Spinal cord (tissue), 10 donors: Measurements from ENCODE around the gene TP53BP2. TPM values are rescaled to one million over a fixed set of nuclear protein-coding genes. Genes with fewer than 3 reads are reported as not detected.

ENCODE experiments used
- DNase-seq, 6 donors: peaks; one replicate each; pipeline versions ENCODE4 v3.0.0 to v3.0.0-alpha.2; 2013 to 2015; ENCODE audit warnings: low spot score in 6 of 6, low read depth in 4 of 6
- H3K27ac ChIP-seq: one replicate; pipeline ENCODE4 v1.5.1; 2013; ENCODE audit warnings: low read depth, low read length, control low read depth
- H3K27me3 ChIP-seq: one replicate; pipeline ENCODE4 v1.6.1; 2013; ENCODE audit warnings: low read length; ENCODE audit not compliant: control insufficient read depth, insufficient read depth
- H3K36me3 ChIP-seq: one replicate; pipeline ENCODE4 v1.6.1; 2013; ENCODE audit warnings: low read length; ENCODE audit not compliant: control insufficient read depth, insufficient read depth
- H3K4me1 ChIP-seq: one replicate; pipeline ENCODE4 v1.6.1; 2013; ENCODE audit warnings: low read length; ENCODE audit not compliant: control insufficient read depth, insufficient read depth
- H3K4me3 ChIP-seq: one replicate; pipeline ENCODE4 v1.5.1; 2013; ENCODE audit warnings: low read depth, low read length, control low read depth
- H3K9me3 ChIP-seq: one replicate; pipeline ENCODE4 v1.6.1; 2013; ENCODE audit warnings: low read length; ENCODE audit not compliant: control insufficient read depth, insufficient read depth
- WGBS: methylation state at CpG from one replicate; pipeline ENCODE4 v1.1.5; 2013; ENCODE audit warnings: missing lambda C conversion rate; ENCODE audit not compliant: insufficient coverage; 5-methylcytosine and 5-hydroxymethylcytosine counted together
- polyA plus RNA-seq, 2 donors: library from polyadenylated mRNA; unstranded; fragments of 120-200 nt; gene quantifications; one replicate each; pipeline ENCODE4 v1.2.1, GENCODE V29; 2013; ENCODE audit not compliant: insufficient read length in 2 of 2
- total RNA-seq, 2 donors: library from RNA; depleted of rRNA in 1 of 2; stranded (reverse); fragments of 120-200 nt in 1 of 2; fragments of >200 nt in 1 of 2; gene quantifications; one replicate each; pipeline versions ENCODE4 v1.2.3 to v1.2.4, GENCODE V29; 2013 to 2014
- donor health status: healthy.

TP53BP2 gene
- total and polyA plus RNA-seq, 4 donors, result 34.9 to 40.5 (median 38.2) TPM

DNA sequence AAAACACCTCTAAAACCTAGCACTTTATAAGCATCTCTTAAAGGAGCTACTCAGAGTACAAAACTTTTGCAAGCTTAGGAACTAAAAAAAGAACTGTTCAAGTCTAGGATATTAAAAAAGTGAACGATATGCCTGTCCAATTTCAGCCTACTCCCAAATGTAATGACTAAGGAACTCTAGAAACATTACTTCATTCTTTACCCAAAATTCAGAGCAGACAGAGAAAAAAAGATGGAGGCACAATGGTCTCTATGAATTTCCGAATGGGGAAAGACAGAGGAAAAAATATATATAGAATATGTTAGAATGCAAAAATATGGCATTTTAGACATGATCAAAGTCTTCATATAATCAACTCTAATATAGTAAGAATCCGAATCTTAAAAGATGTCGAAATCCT is 61.2 kb downstream of the TP53BP2 start:
- no peak for DNase-seq
- peaks cover 16% of the 10 kb centered on the region for H3K36me3 ChIP-seq
- no peaks in the 10 kb centered on the region for H3K9me3 ChIP-seq
- H3K27me3 ChIP-seq, result no peaks in the 10 kb centered on the region
- no peak overlapping the region for H3K4me3 ChIP-seq
- no CpG with 5 or more reads among the region's 4 CpGs for WGBS
- H3K4me1 ChIP-seq, result no peaks in the 10 kb centered on the region
- no peak overlapping the region for H3K27ac ChIP-seq

DNA sequence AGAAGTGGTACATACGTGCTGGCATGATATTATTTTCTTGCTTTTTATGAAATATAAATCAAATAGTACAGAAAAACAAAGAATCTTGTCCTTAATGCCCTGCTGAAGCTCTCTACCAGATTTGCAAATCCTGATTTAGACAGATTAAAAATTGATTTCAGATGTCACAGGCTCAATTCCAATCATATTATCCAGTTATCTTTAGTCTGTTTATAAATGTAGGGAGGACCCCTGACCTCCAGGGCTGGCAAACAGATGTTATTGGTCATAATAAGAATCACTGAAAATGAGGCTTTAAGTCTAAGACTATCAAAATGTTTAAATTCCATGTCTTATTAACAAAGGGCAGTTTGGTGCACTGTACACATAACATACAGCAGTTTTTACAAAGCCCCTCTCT is 62.1 kb downstream of the TP53BP2 start:
- H3K4me1 ChIP-seq, result no peaks in the 10 kb centered on the region
- no peak for DNase-seq
- WGBS, result no CpG with 5 or more reads among the region's 1 CpG
- H3K27ac ChIP-seq, result no peak overlapping the region
- no peak overlapping the region for H3K4me3 ChIP-seq
- H3K27me3 ChIP-seq, result no peaks in the 10 kb centered on the region
- peaks cover 22% of the 10 kb centered on the region for H3K36me3 ChIP-seq
- H3K9me3 ChIP-seq, result no peaks in the 10 kb centered on the region

DNA sequence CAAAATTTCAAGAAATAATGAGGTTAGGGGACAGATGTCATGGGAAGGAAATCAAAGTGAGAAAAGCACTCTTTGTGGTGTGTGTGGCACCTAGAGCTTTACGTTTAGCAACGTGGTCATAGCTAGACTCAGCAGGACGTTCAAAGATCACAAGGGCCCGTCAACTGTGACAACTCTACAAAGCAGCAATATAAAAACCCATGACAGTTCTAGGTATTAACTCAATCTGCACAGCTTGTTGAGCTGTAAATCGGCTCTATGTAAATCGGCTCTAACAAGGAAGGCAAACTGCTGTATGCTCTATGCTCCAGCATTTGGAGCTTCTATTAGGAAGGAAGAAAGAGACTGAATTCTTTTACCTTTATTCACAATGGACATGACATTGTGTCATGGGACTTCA is 64.8 kb downstream of the TP53BP2 start:
- Histone ChIP-seq H3K27ac (no peak overlapping the region), H3K4me3 (no peak overlapping the region), H3K36me3 (peaks cover 36% of the 10 kb centered on the region), H3K27me3 (no peaks in the 10 kb centered on the region), H3K4me1 (no peaks in the 10 kb centered on the region), H3K9me3 (no peaks in the 10 kb centered on the region)
- WGBS, result no CpG with 5 or more reads among the region's 6 CpGs
- peak in 1 of 6 donors; percentile 43 for DNase-seq

DNA sequence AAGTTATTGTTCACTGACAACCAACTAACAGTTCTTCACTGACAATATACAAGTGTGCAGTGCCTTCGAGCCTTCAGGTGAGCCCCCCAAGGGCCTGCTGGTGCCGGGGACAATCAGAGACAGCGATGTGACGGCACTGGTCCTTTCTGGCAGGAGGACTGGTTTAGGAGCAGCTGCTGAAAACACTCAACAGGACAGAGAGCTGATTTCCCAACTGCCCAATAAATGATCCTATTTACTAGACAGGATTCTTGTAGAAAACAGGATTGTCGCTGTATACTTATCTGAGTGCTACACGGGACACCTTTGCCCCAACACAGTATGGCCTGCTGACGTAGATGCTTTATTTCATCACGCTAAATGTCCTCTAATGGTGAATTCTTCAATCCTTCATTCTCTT is 65.4 kb downstream of the TP53BP2 start:
- H3K4me1 ChIP-seq, result no peaks in the 10 kb centered on the region
- 88% methylated on average over 7 of the region's 8 CpGs for WGBS
- no peak overlapping the region for H3K27ac ChIP-seq
- H3K36me3 ChIP-seq, result peaks cover 33% of the 10 kb centered on the region
- no peaks in the 10 kb centered on the region for H3K27me3 ChIP-seq
- no peaks in the 10 kb centered on the region for H3K9me3 ChIP-seq
- no peak for DNase-seq
- no peak overlapping the region for H3K4me3 ChIP-seq

DNA sequence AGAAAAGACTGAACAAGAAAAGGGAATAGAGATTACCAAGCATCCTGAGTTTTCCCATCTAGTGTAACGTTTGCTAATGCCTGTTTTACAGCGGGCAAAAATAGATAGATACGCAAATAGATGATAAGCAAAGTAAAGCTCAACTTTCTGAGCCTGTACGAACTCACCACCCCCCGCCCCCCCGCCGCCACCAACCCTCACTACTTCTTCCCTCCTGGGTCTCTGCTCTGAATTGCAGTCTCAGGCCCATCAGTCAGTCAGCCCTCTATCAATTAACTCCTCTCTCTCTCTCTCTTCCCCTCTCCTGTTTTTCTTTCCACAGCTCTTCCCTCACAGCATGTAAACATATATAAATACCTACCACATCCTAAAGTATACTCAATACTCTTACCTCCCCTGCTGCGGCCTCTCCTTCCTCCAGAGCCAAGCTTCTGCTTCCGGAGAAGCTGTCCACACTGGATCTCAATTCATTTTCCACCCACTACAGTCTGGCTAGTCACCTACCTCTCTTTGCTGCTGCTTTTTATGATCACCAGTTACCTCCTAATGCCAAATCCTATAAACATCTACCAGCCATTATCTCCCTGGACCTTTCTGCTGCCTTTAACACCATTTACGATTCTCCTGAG is 68.8 kb downstream of the TP53BP2 start:
- DNase-seq, result no peak
- Histone ChIP-seq H3K27ac (no peak overlapping the region), H3K9me3 (no peaks in the 10 kb centered on the region), H3K4me3 (no peak overlapping the region), H3K4me1 (no peaks in the 10 kb centered on the region), H3K36me3 (peaks cover 39% of the 10 kb centered on the region), H3K27me3 (no peaks in the 10 kb centered on the region)
- WGBS, result 85% methylated on average over 10 of the region's 10 CpGs

DNA sequence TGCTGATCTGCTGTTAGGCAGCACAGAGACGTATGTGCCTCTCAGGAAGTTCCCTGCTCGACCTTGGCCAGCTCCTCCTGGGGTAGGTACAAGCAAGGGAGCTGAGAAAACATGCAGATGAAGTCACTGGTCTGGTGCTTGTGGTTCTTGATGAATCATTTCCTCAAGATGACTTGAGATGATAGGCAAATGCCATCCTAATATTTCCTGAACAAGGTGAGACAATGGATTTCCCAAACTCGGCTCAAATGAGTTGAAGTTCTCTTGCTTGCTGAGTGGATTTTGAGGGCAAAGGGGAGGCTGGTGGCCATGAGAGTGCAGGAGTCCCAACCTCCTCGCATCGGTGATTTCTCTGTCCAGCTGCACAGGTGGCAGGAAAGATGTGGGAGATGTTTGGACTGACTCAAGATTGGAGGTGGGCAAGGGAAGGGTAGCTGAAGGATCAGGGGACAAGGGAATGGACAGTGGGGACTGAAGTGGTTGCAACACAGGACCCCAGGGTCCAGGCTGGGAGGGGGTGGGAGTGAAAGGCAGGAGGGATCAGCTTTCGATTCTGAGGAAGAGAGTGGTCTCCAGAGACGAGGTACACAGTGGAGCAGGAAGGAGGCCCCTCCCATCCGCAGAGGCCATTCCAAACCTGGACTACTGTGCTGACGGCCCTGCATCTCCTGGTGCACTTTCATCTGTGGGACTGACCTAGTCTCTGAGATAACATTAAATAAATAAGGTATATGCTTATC is 69.5 kb downstream of the TP53BP2 start:
- Histone ChIP-seq H3K27ac (no peak overlapping the region), H3K4me1 (no peaks in the 10 kb centered on the region), H3K27me3 (no peaks in the 10 kb centered on the region), H3K36me3 (peaks cover 39% of the 10 kb centered on the region), H3K4me3 (no peak overlapping the region), H3K9me3 (no peaks in the 10 kb centered on the region)
- 78% methylated on average over 7 of the region's 9 CpGs for WGBS
- no peak for DNase-seq

DNA sequence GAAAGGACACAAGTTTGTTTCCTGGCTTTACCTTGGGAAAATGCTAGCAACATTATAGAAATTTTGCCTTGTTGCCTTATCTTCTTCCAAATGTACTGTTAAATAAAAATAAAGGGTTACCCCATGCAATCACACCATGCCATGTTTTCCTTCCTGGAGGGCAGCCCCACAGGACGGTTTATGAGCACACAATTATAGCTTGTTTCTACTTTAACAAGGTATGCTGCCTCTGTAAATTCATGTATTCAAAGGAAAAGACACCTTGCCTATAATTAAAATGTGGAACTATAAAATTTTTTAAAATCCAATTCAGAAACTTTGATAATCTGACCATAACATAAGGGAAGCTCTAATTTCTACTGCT is 70.1 kb downstream of the TP53BP2 start:
- Histone ChIP-seq H3K4me1 (no peaks in the 10 kb centered on the region), H3K27ac (no peak overlapping the region), H3K4me3 (no peak overlapping the region), H3K27me3 (no peaks in the 10 kb centered on the region), H3K36me3 (peaks cover 44% of the 10 kb centered on the region), H3K9me3 (no peaks in the 10 kb centered on the region)
- WGBS, result no CpG with 5 or more reads among the region's 1 CpG
- DNase-seq, result no peak

DNA sequence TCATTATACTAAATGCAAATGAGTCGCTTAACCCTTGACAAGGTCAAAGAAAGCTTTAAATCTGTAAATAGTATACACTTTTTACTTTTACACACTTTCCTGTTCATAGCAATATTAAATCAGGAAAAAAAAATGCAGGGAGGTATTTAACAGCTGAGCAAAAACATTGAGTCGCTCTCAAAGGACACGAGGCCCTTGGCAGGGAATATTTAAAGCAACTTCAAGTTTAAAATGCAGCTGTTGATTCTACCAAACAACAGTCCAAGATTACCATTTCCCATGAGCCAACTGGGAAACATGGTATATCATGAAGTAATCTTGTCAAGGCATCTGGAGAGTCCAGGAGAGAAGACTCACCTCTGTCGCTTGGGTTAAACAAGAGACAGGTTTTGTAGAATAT is 70.7 kb downstream of the TP53BP2 start:
- WGBS, result no CpG with 5 or more reads among the region's 4 CpGs
- H3K36me3 ChIP-seq, result peaks cover 44% of the 10 kb centered on the region
- H3K27ac ChIP-seq, result no peak overlapping the region
- DNase-seq, result no peak
- no peaks in the 10 kb centered on the region for H3K4me1 ChIP-seq
- no peak overlapping the region for H3K4me3 ChIP-seq
- no peaks in the 10 kb centered on the region for H3K9me3 ChIP-seq
- H3K27me3 ChIP-seq, result no peaks in the 10 kb centered on the region

DNA sequence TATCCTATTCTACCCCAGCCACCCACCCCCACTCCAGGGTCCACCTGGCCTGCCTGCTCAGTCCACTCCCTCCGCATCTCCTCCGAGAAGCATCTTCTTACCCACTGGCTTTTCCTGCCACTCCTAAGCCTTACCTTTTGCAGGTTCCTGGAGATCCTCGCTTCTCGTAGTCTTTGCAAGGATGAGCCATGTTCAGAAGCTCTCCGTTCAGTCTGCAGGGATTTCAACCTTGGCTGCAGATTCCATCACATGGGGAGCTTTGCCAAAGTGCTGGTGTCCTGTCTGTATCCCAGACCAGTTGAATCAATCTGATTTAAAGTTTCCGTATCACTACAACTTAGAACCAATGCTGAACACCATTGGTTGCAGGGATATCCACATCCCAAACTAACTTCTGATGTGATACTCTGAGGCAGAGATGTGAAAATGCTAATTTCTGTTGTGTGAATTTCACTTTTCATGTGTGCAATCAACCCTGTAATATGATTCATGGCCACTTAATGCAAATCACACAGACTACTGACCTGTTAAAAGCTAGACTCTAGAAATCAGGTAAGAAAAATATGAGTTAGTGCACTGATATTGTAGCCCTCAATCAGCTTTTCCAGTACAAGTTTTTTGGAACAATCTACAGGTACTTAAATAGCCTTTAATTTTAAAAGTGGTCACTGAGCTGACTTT is 71.5 kb downstream of the TP53BP2 start:
- WGBS, result 92% methylated on average over 5 of the region's 6 CpGs
- DNase-seq, result no peak
- no peak overlapping the region for H3K4me3 ChIP-seq
- no peaks in the 10 kb centered on the region for H3K4me1 ChIP-seq
- no peak overlapping the region for H3K27ac ChIP-seq
- peaks cover 46% of the 10 kb centered on the region for H3K36me3 ChIP-seq
- H3K27me3 ChIP-seq, result no peaks in the 10 kb centered on the region
- no peaks in the 10 kb centered on the region for H3K9me3 ChIP-seq

DNA sequence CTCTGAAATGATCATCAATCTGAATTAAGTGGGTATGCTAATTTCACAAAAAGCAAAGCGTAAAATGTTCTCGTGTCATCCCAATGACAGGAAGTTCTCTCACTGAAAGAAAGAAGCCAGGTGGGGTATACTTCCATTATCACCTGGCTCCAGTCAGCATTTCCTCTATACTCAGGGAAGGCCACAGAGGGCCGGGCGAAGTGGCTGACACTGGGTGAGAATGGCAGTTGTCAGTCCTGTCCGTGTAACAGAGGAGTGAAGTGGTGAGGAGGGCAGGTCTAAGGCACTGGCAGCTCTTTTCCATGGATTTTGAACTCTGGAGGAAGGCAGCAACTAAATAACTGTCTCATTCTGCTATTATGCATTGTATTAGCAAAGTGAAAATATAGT is 73.0 kb downstream of the TP53BP2 start:
- 91% methylated on average over 4 of the region's 5 CpGs for WGBS
- peaks cover 39% of the 10 kb centered on the region for H3K36me3 ChIP-seq
- no peak overlapping the region for H3K27ac ChIP-seq
- H3K9me3 ChIP-seq, result no peaks in the 10 kb centered on the region
- DNase-seq, result no peak
- no peaks in the 10 kb centered on the region for H3K4me1 ChIP-seq
- H3K27me3 ChIP-seq, result no peaks in the 10 kb centered on the region
- H3K4me3 ChIP-seq, result no peak overlapping the region
